Smooth muscle cell of the brain vasculature (primary cell): ENCODE data around the gene CHD3.

Source experiments
- DNase-seq: peaks from one replicate; pipeline ENCODE4 v3.0.0-alpha.2; 2012; ENCODE audit warnings: low read depth, low spot score

The CHD3 gene

DNA sequence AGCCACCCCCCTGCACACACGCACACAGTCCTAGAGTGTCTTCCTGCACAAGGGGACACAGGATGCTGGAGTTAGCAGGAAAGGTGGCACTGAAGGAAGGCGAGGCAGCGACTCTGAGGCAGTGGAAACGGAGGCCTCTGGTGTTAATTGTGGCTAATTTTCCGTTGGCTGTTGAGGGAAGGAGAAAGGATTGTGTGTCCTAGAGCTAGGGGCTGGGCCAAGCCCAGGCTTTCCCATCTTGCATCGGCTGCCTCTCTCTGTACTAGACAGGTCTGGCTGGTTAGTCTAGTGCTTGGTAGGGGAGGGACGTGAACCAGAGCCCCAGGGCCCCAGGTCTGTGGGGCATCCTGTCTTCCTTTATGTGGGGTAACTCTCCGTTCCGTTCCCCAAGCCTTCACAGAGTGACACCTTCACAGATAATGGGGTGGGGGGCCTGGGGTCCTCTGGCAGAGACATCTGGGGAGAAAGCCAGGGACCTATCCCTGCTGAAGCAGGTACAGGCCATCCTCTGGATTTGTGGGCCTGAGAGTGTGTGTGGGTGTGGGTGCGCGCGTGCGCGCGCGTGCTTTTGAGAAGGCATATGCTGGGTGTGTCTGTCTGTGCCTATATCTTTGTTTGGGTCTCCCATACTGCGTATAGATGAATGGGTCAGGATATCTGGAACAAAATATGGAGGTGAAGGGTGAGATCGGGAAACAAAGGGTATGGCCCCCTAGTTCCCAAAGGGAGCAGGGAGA, at the start of gene CHD3:
CHD3 (plus strand) TSS at position 606 of the 737 bp plus-strand sequence. CDS start 212 bp downstream, outside the sequence.
- no peak for DNase-seq

DNA sequence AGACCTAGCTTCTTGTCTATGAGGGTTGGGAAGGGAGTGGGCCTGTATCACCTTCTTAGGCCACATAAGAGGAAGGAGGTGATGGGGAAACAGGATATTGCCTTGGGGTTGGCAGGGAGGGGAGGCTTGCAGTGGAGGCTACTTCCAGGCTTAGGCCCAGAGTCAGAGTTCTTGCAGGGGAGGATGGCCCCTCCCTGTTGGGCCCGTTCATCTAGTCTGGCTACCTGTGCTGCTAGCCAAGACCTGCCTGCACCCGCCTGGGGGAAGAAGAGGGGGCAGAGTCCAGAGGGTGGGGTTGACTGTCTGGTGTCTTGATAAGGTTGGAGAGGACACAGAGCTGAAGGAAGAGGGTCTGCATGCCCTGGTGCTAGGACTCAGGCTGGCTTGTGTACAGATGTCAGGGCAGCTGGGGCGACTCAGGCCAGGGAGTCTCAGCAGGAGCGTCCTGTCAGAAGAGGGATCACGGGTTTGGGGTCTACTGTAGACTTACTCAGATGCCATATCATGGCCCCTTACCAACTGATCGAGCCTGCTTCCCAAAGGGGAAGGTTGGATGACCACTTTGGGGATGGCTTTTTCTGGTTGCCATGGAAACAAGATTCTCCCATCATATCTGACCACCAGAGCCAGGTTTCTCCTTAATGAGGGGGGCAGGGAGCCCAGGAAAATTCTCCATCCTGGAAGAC, 49.3 kb upstream of the CHD3 start:
- DNase-seq: no peak

DNA sequence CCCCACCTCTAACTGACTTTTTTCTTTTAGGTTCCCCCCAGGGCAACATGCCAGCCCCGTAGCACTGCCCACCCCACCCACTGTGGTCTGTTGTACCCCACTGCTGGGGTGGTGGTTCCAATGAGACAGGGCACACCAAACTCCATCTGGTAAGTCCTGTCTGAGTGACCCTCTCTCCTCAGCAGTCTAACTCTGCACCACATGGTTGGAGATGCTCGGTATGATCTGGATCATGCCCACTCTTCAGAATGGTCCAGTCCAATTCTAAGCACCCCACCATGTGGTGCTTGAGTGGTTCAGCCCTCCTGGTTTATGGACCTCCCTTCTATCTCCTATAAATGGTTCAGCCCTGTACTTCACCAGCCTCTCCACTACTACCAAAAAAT, 48.7 kb upstream of the CHD3 start:
- no peak for DNase-seq

DNA sequence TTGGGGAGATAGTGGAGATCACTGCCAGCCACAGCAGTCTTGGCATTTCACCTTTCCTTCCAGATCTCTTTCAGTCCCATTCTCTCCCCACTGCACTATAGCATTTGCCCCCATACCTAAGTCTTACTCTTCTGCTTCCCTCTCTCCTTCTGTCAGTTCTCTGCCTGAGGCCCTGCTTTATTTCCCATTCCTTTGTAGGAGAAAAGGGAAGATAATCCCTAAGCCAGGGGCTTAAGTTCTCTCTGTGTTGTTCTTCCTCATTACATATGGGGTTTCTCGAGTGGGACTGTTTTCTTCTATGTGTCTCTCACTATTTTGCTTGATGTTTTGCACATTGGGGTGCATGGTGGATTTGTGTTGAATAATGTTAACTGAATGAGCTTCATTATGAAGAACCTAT, 48.1 kb upstream of the CHD3 start:
- DNase-seq: no peak

DNA sequence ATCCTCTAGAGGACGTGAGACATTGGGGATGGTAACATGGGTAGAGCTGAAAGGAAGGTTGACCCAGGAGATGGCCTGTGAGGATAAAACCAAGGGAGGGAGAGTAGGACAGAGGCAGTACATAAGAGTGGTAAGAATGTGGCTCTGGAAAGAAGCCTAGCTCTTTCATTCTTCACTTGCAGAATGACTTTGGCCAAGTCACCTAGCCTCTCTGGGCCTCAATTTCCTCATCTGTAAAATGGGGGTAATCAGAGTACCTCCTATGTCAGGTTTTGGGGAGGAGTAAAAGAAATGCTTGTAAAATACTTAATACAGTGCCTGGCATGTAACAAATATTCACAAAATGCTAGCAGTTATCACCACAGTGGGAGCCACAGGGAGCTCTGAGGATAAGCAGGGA, 47.7 kb upstream of the CHD3 start:
- DNase-seq: no peak

DNA sequence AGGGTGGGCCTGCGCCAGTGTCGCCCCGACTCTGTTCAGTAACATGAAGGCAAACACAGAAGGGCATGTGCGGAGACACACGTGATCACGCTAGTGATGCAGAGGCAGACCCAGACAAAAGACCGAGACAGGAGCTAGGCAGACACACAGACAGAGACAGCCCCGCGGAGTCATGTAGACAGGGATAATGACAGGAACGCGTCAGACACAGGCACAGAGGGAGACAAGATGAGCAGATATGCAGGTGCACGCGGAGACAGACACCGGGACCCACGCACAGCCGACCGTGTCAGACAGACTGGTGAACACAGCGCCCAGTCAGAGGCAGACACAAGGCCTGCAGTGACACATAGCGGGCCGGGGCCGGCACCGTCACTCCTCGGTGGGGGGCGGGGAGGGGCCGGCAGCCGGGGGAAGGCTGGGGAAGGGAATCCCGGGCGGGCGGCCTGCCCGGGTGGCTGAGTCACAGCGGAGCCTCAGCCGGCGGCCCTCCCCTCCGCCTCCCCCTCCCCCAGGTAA, 47.1 kb upstream of the CHD3 start:
- DNase-seq: no peak

DNA sequence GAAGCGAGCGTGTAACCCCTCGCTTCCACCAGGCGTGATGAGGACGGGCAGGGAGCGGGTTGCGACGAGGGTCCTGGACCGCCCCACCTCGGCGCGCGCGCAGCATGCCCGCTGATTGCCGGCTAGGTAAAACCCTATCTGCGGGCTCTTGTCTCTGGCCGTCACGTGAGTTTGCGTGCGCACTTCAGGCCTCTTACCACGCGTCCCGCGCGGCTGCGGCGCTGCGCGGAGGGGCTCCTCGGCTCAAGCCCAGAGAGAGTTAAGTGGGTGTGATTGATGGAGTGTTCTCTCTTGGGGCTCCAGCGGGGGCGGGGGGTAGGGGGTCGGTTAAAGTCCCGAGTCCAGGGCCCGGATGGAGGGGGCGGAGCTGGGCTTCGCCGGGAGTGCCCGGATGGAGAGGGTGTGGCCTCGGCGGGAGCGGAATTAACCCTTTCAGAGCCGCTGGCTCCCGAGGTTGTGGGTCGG, 46.6 kb upstream of the CHD3 start:
- DNase-seq: no peak

DNA sequence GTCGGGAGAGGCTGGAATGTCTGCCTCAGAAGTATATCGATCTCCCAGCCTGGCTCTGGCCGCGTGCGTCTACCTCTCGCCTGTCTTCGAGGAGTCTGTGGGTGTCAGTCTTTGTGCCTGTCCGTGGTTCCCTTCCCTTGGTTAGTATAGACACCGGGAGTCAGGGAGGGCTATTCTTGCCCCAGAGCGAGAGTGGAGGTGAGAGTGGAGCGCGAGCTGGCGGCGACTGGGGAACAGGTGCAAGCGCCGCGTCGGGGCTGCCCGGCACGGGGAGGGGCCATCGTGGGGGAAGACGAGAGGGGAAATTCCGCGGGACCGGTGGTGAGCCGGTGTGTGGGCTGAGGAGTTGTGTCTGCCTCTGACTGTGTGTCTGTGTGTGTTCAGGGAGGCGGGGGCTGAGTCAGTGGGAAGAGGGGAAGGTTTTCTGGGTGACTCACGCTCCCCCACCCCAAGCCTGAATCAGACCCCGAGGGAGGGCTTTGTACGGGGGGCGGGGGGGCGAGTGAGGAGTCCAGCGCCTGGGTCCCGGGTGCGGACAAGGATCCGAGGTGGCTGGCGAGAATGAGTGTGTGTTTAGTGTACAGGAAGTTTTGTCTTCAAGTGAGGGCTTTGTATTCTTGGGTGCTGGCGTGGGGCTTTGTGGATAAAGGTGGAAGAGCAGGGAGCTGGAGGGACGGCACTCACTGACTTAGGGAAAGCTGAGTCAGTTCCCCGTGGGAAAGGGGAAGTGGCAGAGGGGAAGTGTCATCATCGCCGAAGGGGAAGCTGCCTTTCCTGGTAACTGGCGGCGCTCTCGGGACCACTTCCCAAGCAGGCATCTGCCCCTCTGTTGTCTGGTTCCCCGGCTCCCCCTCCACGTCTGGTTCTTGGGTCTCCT, 46.0 kb upstream of the CHD3 start:
- DNase-seq: no peak

DNA sequence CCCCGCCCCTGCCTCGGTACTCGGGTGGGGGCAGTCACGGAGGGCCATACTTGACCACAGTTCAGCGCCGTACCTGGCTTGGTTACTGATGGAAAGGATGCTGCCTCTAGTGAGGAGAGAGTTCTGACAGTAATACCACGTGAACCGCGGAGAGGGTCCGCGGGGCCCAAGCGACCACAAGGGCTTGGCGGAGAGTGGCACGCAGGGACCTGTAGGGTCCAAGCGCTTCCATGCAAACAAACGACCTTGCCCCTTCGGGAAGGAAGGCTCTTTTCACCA, 45.4 kb upstream of the CHD3 start:
- no peak for DNase-seq

DNA sequence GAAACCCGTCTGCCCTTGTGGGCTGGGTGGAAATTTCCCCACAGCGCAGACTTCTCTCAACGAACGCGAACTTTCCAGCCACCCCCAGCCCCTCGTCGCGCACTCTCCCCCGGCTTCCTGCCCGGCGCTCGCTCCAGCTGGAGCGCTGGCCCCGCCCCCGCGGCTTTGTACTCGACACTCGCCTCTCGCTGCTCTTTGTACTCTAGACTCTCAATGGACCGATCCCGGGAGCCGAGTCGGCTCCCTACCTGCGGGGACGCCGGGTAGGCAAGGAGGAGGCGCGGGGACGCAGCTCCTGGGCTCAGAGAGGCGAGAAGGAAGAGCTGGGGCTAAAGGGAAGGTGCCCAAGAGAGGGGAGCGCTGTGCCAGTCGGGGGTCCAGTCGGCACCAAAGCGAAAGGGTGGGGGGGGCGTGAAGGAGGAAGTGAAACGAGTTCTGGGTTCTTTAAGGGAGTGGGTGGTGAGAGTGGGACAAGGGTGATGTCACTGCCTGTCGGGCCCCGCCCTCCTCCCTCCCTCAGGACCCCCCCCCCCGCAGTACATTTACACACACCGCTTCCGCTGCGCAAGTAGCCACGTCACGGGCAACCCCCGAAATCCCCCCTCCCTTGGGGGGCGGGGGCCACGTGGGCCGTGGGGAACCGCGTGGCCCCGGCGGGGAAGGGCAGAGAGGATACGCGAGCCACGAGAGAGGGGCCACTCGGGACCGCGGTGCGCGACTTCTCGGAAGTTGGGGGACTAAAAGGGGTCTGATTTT, 44.9 kb upstream of the CHD3 start:
- no peak for DNase-seq

DNA sequence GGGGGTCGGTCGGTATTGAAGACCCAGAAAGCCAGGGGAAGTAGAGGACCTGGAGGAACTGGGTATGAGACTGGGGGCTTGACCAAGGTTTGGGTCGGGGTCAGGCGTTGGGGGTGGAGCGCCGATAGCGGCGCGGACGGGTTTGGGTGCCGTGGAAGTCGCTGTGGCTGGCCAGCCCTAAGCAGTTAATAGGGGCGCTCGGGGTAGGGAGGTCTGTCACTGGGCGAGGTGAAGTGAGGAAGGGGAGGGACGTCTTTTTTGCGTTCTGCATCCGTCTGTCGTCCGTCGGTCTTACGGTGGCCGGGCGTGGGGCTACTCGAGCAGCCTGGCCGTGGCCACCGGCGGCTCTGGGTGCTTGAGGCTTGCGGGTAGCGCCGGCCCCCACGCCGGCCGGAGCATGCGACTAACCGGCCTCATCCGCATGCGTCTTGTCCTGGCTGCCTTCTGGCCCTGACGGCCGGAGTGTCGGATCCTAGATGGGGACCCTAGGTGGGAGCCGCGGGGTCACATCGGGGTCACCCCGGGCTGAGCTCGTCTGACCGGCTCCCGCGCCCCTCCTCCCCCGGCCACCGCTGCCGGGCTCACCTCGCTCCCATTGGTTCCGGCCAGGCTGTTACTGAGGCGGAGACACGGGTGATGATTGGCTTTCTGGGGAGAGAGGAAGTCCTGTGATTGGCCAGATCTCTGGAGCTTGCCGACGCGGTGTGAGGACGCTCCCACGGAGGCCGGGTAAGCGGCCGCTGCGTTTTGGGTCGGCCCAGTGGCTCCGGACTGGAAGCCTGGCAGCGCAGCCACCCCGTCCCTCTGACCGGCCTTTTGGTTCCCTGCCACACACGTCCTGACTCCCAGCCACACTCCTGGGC, 44.1 kb upstream of the CHD3 start:
- DNase-seq: no peak

DNA sequence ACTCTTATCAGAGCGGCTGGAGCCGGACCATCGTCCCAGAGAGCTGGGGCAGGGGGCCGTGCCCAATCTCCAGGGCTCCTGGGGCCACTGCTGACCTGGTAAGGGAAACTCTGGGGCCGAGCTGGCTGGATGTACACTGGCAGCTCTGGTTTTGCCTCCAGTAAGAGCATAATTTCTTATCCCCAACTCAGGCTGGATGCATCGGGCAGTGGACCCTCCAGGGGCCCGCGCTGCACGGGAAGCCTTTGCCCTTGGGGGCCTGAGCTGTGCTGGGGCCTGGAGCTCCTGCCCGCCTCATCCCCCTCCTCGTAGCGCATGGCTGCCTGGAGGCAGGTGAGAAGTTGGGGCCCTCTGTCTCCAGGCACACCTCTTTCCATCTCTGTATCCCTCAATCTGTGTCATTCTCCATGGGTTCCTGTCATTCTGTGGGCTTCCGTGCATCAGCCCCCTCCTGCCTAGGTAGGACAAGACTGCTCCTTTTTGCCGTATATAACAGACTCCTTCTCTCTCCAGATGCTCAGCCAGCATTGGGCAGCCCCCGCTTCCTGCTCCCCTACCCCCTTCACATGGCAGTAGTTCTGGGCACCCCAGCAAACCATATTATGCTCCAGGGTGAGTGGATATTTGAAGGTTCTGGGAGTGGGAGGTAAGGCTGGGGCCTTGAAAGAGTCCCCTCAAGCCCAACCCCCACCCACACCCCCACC, 43.1 kb upstream of the CHD3 start:
- no peak for DNase-seq

DNA sequence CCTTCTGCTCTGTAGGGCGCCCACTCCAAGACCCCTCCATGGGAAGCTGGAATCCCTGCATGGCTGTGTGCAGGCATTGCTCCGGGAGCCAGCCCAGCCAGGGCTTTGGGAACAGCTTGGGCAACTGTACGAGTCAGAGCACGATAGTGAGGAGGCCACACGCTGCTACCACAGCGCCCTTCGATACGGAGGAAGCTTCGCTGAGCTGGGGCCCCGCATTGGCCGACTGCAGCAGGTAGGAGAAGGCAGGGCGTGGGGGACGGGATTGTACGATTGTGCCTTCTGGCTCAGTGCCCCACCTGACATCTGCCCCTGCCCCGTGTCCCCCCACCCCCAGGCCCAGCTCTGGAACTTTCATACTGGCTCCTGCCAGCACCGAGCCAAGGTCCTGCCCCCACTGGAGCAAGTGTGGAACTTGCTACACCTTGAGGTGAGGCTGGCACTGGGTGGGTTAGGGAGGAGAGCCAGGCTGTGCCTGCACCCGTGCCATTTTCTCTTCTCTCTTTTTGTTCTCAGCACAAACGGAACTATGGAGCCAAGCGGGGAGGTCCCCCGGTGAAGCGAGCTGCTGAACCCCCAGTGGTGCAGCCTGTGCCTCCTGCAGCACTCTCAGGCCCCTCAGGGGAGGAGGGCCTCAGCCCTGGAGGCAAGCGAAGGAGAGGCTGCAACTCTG, 42.4 kb upstream of the CHD3 start:
- DNase-seq: no peak

DNA sequence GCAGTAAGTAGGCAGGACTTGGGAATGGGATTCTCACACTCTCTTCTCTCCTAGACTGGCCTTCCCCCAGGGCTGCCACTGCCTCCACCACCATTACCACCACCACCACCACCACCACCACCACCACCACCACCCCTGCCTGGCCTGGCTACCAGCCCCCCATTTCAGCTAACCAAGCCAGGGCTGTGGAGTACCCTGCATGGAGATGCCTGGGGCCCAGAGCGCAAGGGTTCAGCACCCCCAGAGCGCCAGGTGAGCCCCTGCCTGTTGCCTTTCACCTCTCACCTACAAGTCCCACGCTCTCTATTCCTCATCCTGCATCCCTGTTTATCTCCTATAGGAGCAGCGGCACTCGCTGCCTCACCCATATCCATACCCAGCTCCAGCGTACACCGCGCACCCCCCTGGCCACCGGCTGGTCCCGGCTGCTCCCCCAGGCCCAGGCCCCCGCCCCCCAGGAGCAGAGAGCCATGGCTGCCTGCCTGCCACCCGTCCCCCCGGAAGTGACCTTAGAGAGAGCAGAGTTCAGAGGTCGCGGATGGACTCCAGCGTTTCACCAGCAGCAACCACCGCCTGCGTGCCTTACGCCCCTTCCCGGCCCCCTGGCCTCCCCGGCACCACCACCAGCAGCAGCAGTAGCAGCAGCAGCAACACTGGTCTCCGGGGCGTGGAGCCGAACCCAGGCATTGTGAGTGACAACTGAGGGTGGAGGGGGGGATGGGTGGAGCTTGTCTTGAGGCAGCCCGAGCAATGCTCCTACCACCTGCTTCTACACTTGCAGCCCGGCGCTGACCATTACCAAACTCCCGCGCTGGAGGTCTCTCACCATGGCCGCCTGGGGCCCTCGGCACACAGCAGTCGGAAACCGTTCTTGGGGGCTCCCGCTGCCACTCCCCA, 41.6 kb upstream of the CHD3 start:
- no peak for DNase-seq

DNA sequence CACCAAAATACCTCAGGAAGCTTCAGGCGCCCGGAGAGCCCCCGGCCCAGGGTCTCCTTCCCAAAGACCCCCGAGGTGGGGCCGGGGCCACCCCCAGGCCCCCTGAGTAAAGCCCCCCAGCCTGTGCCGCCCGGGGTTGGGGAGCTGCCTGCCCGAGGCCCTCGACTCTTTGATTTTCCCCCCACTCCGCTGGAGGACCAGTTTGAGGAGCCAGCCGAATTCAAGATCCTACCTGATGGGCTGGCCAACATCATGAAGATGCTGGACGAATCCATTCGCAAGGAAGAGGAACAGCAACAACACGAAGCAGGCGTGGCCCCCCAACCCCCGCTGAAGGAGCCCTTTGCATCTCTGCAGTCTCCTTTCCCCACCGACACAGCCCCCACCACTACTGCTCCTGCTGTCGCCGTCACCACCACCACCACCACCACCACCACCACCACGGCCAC, 40.4 kb upstream of the CHD3 start:
- no peak for DNase-seq

DNA sequence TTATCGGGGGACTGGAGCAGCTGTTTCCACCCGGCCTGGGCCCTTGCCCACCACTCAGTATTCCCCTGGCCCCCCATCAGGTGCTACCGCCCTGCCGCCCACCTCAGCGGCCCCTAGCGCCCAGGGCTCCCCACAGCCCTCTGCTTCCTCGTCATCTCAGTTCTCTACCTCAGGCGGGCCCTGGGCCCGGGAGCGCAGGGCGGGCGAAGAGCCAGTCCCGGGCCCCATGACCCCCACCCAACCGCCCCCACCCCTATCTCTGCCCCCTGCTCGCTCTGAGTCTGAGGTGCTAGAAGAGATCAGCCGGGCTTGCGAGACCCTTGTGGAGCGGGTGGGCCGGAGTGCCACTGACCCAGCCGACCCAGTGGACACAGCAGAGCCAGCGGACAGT, 39.9 kb upstream of the CHD3 start:
- no peak for DNase-seq

DNA sequence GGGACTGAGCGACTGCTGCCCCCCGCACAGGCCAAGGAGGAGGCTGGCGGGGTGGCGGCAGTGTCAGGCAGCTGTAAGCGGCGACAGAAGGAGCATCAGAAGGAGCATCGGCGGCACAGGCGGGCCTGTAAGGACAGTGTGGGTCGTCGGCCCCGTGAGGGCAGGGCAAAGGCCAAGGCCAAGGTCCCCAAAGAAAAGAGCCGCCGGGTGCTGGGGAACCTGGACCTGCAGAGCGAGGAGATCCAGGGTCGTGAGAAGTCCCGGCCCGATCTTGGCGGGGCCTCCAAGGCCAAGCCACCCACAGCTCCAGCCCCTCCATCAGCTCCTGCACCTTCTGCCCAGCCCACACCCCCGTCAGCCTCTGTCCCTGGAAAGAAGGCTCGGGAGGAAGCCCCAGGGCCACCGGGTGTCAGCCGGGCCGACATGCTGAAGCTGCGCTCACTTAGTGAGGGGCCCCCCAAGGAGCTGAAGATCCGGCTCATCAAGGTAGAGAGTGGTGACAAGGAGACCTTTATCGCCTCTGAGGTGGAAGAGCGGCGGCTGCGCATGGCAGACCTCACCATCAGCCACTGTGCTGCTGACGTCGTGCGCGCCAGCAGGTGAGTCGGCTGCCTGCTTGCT, 39.3 kb upstream of the CHD3 start:
- no peak for DNase-seq
